GM04504 (cell line): ENCODE data around the gene TUBB4B.
"Not testable (repeated sequence)": the region's sequence is repeated elsewhere in the genome, so short reads cannot be mapped to it uniquely, and the experiment has no call there.

Experiments used
- DNase-seq: peaks from one replicate; pipeline ENCODE4 v3.0.0-alpha.2; 2012; ENCODE audit warnings: low read depth

Gene TUBB4B

DNA sequence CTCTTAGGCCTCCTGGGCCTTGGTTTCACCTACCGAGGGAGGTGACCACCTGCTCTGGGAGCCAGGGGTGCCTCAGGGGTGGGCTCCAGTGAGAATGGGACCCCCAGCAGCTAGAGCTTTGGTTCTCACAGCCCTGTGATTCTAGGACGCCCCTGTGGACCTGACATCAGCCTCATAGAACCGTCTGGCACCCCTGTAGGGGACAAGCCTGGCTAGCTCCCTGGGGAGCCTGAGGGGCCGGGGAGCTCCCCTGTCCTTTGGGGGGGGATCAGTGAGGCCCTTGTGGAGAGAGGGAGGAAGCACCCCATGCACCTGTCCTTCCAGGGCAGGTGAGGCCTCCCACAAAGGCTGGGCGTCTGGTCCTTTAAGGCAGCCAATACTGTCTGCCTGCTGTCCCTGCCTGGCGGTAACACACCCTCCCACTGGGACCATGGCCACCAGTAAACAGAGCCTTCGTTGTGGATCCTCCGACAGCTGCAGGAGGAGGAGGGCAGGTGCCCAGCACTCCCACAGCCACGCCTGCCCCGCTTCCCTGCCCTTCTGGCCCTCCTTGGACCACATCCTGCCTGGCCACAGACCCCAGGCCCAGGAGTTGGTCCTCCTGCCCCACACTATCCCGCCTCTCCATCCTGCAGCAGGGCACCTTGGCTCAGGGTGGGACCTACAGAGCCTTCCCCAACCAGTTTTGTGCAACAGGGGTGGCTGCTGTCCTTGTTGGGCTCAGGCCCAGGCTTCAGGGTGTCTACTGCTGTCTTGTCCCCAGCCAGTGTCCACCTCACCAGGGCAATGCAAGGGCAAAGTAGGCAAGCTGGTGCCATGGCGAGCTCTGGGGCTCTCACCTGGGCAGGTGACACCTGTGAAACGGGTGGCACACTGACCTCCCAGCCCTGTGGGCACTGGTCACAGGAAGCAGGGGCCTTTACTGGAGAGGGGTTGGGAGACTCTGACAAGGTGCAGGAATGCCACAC, 3.0 kb upstream of the TUBB4B start:
- no peak for DNase-seq

DNA sequence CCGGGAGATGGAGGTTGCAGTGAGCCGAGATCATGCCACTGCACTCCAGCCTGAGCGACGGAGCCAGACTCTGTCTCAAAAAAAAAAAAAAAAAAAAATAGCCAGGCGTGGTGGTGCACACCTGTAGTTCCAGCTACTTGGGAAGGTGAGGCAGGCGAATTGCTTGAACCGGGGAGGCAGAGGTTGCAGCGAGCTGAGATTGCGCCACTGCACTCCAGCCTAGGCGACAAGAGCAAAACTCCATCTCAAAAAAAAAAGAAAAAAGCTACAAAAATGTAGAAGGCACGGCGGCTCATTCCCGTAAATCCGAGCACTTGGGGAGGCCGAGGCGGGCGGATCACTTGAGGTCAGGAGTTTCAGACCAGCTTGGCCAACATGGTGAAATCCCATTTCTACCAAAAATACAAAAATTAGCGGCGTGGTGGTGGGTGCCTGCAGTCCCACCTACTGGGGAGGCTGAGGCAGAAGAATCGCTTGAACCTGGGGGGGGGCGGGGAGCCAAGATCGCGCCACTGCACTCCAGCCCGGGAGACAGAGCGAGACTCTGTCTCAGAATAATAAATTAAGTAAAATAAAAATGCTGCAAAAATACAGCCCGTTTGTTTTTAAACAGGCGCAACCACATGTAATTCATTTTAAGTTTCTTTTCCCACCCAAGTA, 1.4 kb upstream of the TUBB4B start:
- not testable (repeated sequence) for DNase-seq

DNA sequence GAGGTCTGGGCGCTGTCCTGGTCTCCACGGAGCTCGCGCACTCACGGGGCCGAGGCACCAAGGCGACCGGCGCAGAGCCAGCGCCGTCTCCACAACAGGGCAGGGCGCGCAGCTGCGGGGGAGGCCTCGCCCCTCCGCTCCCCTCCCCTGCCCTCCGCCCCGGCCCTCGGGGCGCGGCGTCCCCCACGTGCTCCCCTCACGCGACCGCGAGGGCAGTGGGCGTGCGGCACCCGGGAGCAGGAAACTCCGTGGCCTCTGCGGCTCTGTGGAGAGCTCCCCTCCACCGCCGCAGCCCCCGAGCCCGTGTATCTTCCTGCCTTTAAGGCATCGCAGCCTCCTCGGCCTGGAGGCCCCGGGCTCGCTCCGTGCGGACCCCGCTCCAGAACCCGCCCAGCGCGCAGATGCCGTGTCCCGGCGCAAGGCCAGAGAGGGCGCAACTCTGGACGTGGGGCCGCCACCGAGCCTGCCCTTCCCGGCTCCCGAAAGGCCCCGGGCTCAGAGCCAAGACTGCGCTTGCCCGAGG, 708 bp upstream of the TUBB4B start:
- peak; percentile 67 for DNase-seq

- DNase-seq = no peak
These were observed 592 bp downstream of the TUBB4B start for GRCh38 chr9:137241490-137242268.

GRCh38 chr9:137242269-137243203, 1.4 kb downstream of the TUBB4B start:
- no peak for DNase-seq

- DNase-seq = not testable (repeated sequence)
These were observed 2.2 kb downstream of the TUBB4B start for GRCh38 chr9:137243266-137243625.

DNA sequence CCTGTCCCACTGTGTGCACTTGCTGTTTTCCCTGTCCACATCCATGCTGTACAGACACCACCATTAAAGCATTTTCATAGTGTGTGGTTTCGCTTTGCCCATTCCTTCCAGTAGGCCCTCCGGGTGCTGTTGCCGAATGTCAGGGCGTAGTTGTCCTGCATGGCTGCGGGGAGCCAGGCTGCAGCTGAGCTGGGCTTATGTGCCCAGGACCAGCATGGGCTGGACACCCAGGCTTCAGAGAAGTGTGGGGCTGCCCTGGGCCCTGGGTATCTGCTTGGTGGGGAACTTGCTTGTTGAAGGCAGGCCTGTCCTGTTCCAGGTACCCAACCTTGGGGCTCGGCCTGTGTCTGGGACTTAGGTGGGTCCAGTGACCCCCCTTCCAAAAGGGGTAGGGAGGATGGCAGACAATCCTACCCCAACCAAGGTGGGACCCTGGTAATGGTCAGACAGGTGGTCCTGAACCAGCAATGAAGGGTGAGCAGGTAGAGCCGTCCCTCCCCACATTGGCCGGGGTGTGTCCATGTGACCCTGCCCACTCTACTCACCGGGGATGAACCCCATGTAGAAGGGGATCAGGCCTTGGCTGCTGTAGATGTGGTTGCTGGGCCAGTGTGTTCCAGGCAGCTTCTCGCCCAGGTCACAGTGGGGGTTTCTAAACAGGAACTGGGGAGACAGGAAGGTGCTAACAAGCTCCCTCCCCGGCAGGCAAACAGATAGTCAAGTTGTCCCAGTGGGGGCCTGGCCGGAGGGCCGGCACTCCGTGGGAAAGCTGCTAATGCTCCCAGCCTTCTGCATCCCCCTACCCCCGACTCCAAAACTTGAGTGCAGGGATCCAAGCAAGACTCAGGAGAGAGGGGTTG, 2.8 kb downstream of the TUBB4B start:
- DNase-seq = no peak

- DNase-seq = no peak
These were observed 3.7 kb downstream of the TUBB4B start for GRCh38 chr9:137244486-137245449.

DNA sequence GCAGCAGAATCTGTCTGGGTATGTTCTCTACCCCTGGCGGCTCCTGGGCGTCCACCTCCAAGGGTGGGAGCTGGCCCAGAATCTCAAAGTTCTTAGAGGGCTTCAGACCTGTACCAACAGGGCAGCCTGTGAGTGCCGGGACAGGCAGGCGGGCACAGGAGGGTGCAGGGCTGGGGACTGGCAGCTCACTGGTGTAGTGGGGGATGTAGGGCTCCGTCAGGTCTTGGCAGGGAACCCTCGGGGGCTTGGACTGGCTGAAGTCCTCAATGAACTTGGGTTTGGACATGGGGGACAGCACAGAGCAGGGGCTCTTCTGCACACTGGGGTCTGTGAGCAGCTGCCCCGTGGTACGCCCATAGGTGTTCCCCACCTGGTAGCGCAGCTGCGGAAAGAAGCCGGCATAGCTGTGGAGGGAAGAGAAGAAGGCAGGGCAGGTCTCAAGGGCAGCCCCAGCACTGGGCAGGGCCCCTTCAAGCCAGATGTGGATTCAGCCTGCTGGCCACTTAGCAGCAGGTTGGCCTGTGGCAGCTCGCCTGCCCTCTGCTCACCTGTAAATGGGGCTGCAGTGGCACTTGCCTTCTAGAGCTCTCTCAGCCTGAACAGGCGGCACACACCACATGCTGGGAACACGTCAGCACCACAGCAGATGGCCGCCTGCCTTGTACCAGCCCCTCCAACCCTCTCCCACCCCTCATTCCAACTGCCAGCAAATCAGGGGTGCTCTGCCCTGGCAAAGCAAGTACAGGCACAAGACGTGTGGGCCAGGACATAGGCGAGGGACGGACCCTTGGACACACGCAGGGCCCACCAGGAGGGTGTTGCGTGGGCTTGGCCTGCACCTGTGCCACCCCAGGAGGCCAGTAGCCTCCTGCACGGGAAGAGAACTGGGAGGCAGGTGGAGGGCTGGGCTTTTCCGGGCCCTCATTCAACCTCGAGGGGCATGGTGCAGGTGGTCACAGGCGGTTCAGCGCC, 4.6 kb downstream of the TUBB4B start:
- no peak for DNase-seq

- no peak for DNase-seq
These were observed 6.2 kb downstream of the TUBB4B start for GRCh38 chr9:137247135-137247915.

- no peak for DNase-seq
These were observed 6.8 kb downstream of the TUBB4B start for GRCh38 chr9:137247916-137248175.

DNA sequence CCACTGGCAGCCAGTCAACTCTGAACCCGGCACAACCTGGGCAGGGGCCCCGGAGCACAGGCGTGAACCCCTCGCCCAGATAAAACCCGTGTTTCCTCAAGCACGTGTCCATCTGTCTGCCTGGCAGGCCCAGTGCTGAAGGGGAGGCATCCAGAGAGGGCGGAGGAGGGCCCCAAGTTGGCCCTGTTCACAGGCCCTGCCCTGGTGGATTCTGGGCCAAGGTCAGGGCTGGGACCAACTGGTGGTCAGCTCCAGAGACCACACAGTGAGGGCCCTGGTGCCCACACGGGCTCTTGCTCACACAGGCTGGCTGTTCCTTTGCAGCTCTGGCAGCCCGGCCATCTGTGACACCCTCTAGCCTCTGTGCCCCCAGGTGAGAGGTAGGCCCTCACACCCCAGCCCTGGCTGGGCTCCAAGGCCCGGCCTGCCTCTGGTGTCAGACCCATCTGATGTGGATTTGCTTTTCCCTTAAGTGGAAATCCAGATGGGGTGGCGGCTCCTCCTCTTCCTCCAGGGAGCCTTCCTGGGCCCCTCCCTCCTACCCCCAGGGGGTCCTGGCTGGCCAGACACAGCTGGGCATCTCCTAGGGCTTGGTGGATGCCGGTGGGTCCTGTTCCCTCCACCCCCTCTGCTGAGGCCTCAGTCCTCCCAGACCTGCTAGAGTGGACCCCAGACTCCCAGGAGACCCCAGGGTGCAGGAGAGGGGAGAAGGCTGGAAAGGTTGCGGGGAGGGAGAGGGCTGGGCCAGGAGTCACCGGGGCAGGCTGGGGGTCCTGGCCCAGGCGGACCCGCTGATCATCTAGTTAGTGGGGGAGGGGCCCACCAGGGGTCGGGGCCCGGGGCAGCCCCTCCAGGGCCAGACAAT, 9.5 kb downstream of the TUBB4B start:
- no peak for DNase-seq

GRCh38 chr9:137251194-137251461, 10.0 kb downstream of the TUBB4B start, which contains the start of gene STPG3:
TSS of gene STPG3 (plus strand) at chr9:137251286. CDS start at chr9:137251287, 1 bp downstream.
- DNase-seq = no peak

DNA sequence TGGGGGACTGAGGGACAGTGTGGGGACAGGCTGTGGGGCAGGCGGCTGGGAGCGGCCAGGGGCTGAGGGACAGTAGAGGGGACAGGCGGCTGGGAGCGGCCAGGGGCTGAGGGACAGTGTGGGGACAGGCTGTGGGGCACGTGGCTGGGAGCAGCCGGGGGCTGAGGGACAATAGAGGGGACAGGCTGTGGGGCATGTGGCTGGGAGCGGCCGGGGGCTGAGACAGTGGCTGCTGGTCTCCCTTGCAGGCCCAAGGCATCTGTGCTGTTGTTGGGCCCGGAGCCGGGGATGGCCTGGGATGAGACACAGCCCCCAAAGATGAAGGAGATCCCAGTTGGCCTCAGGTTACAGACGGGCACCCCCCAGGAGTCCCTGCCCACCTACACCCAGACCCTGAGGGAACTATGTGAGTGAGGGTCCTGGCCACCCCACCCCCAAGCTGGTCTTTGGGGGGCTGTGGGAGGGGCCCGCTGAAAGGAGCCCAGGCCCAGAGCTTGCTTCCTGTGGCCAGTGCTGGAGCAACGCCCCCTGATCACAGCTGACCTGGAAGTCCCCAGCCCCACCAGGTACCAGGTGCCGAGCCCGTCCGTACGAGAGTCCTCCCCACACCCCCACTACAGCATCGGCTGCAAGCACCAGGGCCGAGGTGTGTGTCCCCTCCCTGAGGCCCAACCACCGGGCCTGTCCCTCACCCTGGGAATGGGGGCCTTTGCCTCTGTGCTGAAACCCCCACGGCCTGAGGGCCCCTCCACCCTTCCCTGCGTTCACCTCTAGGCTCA, 10.6 kb downstream of the TUBB4B start:
- no peak for DNase-seq
